ENCODE results near the gene NCF4.

DNA sequence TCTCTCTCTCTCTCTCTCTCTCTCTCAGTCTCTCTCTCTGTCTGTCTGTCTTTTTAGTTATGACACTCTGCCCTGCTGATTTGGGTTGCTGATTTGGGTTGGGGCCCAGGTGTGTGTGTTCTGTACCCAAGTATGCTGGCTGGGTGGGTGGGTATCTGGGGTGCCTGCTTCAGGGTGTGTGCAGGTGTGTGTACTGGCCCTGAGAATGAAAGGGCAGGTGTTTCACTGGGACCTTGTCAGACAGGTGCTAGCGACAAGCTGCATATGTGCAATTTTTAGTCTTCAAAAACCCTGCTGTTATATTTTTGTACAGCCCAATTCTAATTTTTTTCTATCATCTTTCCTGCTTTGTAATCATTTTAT lies 53.6 kb downstream of the NCF4 start:
- TF ChIP-seq, protein P1, sequence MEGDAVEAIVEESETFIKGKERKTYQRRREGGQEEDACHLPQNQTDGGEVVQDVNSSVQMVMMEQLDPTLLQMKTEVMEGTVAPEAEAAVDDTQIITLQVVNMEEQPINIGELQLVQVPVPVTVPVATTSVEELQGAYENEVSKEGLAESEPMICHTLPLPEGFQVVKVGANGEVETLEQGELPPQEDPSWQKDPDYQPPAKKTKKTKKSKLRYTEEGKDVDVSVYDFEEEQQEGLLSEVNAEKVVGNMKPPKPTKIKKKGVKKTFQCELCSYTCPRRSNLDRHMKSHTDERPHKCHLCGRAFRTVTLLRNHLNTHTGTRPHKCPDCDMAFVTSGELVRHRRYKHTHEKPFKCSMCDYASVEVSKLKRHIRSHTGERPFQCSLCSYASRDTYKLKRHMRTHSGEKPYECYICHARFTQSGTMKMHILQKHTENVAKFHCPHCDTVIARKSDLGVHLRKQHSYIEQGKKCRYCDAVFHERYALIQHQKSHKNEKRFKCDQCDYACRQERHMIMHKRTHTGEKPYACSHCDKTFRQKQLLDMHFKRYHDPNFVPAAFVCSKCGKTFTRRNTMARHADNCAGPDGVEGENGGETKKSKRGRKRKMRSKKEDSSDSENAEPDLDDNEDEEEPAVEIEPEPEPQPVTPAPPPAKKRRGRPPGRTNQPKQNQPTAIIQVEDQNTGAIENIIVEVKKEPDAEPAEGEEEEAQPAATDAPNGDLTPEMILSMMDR (conservative IDR thresholded peaks at IDR 0.05), result no peak
- TF ChIP-seq ZFX (IDR thresholded peaks at IDR 0.05), result no peak

Measured in C4-2B (cell line).